SK-N-SH treated with all-trans-retinoic acid at 6 μM for 48 hours (cell line): Measurements from ENCODE around the gene MAGEA11.

Experiments used
- ATAC-seq: fragments of 200-7000 bp; cut with Tn5 transposase; 3 replicates; pipeline ENCODE4 v1.9.1; 2020; ENCODE audit warnings: mild to moderate bottlenecking, moderate library complexity
- CREB5 ChIP-seq: fragments of 250-450 bp; sonication (Bioruptor Pico); IDR thresholded peaks from 2 replicates; pipeline ENCODE4 v1.5.1; 2020; ENCODE audit warnings: low read depth, mild to moderate bottlenecking, moderate library complexity
- ESRRG ChIP-seq: fragments of 250-450 bp; sonication (Bioruptor Pico); IDR thresholded peaks from 2 replicates; pipeline ENCODE4 v1.6.1; 2021; ENCODE audit warnings: mild to moderate bottlenecking
- GLIS3 ChIP-seq: fragments of 250-450 bp; sonication (Bioruptor Pico); IDR thresholded peaks from 2 replicates; pipeline ENCODE4 v1.5.0; 2020; ENCODE audit warnings: mild to moderate bottlenecking, moderate library complexity
- OSR1 ChIP-seq: fragments of 250-450 bp; sonication (Bioruptor Pico); IDR thresholded peaks from 2 replicates; pipeline ENCODE4 v1.8.0; 2022; ENCODE audit warnings: moderate library complexity, mild to moderate bottlenecking, inconsistent platforms
- PPARA ChIP-seq: fragments of 250-450 bp; sonication (Bioruptor Pico); IDR thresholded peaks from 2 replicates; pipeline ENCODE4 v1.5.0; 2020; ENCODE audit warnings: mild to moderate bottlenecking, borderline replicate concordance
- RARB ChIP-seq: fragments of 250-450 bp; sonication (Bioruptor Pico); IDR thresholded peaks from 2 replicates; pipeline ENCODE4 v1.8.0; 2021; ENCODE audit warnings: mild to moderate bottlenecking, moderate library complexity
- SNAI2 ChIP-seq: fragments of 250-450 bp; sonication (Bioruptor Pico); IDR thresholded peaks from 2 replicates; pipeline ENCODE4 v1.5.0; 2020; ENCODE audit warnings: mild to moderate bottlenecking, moderate library complexity
- TCF4 ChIP-seq: fragments of 250-450 bp; sonication (Bioruptor Pico); IDR thresholded peaks from 2 replicates; pipeline ENCODE4 v1.8.0; 2021; ENCODE audit warnings: mild to moderate bottlenecking, moderate library complexity, borderline replicate concordance
- TSHZ2 ChIP-seq: fragments of 250-450 bp; sonication (Bioruptor Pico); IDR thresholded peaks from 2 replicates; pipeline ENCODE4 v1.5.0; 2020; ENCODE audit warnings: mild to moderate bottlenecking, moderate library complexity
- ZC3H10 ChIP-seq: fragments of 250-450 bp; sonication (Bioruptor Pico); IDR thresholded peaks from 2 replicates; pipeline ENCODE4 v1.5.1; 2021; ENCODE audit warnings: mild to moderate bottlenecking, moderate library complexity
- ZFP3 ChIP-seq: fragments of 250-450 bp; sonication (Bioruptor Pico); IDR thresholded peaks from 2 replicates; pipeline ENCODE4 v1.5.0; 2020; ENCODE audit warnings: mild to moderate bottlenecking, moderate library complexity
- ZFP30 ChIP-seq: fragments of 450-650 bp; formaldehyde crosslinking; IDR thresholded peaks from 2 replicates; pipeline ENCODE4 v1.5.0; 2022; ENCODE audit warnings: mild to moderate bottlenecking, moderate library complexity
- ZNF70 ChIP-seq: fragments of 450-650 bp; formaldehyde crosslinking; IDR thresholded peaks from 2 replicates; pipeline ENCODE4 v1.5.0; 2020; ENCODE audit warnings: mild to moderate bottlenecking, moderate library complexity
- TF ChIP-seq, protein P1 (sequence below): fragments of 250-450 bp; sonication (Bioruptor Pico); IDR thresholded peaks from 2 replicates; pipeline ENCODE4 v1.8.0; 2020; ENCODE audit warnings: mild to moderate bottlenecking, moderate library complexity, borderline replicate concordance
- TF ChIP-seq, protein P2 (sequence below): fragments of 250-450 bp; sonication (Bioruptor Pico); IDR thresholded peaks from 2 replicates; pipeline ENCODE4 v1.5.1; 2021; ENCODE audit warnings: mild to moderate bottlenecking, moderate library complexity
- TF ChIP-seq, protein P3 (sequence below): fragments of 250-450 bp; sonication (Bioruptor Pico); IDR thresholded peaks from 2 replicates; pipeline ENCODE4 v1.8.0; 2021; ENCODE audit warnings: low read depth, mild to moderate bottlenecking, moderate library complexity, borderline replicate concordance

MAGEA11 gene

GRCh38 chrX:149682956-149683947, 28.6 kb upstream of the MAGEA11 start:
- TF ChIP-seq ZFP3 (CRISPR knock-in tag) (no peak), CREB5 (CRISPR knock-in tag) (no peak), PPARA (no peak), RARB (CRISPR knock-in tag) (no peak), ZFP30 (CRISPR knock-in tag) (no peak), ZNF70 (no peak)
- TF ChIP-seq, protein P1, sequence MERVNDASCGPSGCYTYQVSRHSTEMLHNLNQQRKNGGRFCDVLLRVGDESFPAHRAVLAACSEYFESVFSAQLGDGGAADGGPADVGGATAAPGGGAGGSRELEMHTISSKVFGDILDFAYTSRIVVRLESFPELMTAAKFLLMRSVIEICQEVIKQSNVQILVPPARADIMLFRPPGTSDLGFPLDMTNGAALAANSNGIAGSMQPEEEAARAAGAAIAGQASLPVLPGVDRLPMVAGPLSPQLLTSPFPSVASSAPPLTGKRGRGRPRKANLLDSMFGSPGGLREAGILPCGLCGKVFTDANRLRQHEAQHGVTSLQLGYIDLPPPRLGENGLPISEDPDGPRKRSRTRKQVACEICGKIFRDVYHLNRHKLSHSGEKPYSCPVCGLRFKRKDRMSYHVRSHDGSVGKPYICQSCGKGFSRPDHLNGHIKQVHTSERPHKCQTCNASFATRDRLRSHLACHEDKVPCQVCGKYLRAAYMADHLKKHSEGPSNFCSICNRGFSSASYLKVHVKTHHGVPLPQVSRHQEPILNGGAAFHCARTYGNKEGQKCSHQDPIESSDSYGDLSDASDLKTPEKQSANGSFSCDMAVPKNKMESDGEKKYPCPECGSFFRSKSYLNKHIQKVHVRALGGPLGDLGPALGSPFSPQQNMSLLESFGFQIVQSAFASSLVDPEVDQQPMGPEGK (CRISPR knock-in tag), result no peak
- TF ChIP-seq, protein P2, sequence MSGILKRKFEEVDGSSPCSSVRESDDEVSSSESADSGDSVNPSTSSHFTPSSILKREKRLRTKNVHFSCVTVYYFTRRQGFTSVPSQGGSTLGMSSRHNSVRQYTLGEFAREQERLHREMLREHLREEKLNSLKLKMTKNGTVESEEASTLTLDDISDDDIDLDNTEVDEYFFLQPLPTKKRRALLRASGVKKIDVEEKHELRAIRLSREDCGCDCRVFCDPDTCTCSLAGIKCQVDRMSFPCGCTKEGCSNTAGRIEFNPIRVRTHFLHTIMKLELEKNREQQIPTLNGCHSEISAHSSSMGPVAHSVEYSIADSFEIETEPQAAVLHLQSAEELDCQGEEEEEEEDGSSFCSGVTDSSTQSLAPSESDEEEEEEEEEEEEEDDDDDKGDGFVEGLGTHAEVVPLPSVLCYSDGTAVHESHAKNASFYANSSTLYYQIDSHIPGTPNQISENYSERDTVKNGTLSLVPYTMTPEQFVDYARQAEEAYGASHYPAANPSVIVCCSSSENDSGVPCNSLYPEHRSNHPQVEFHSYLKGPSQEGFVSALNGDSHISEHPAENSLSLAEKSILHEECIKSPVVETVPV (CRISPR knock-in tag), result no peak
- ATAC-seq, result no peak

DNA sequence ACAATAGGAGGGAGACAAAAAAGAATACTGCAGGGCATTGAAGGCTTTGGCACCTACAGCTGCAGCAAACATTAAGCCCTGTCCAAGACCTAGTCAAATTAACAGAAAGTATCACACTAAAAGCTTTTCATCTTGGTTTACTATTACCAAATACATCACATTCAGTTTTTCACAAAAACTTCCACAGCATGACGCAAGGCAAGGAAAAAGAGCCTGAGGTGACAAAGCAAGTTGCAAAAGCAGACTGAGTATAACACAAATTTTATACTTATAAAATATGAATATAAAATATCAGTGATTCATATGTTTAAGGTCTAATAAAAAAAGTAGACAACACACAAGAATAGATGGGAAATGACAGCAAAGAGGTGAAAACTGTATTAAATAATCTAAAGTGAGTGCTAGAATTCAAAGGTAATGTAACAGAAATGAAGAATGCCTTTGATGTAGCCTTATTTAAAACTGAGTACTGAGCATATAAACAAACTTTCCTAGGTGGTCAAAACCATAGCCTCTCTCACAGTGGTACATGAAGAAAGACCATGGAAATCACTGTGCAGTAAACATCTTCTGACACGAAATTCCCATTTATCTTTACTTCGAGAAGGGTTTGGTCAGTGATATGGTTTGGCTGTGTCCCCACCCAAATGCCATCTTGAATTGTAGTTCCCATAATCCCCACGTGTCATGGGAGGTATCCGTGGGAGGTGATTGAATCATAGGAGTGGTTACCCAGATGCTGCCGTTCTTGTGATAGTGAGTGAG, 27.7 kb upstream of the MAGEA11 start:
- TF ChIP-seq ZC3H10 (CRISPR knock-in tag) (no peak), TSHZ2 (CRISPR knock-in tag) (no peak), ZFP3 (CRISPR knock-in tag) (no peak), ESRRG (no peak), CREB5 (CRISPR knock-in tag) (no peak), SNAI2 (CRISPR knock-in tag) (no peak), ZFP30 (CRISPR knock-in tag) (no peak), TCF4 (CRISPR knock-in tag) (no peak), GLIS3 (CRISPR knock-in tag) (no peak), OSR1 (no peak), RARB (CRISPR knock-in tag) (no peak)
- TF ChIP-seq, protein P3, sequence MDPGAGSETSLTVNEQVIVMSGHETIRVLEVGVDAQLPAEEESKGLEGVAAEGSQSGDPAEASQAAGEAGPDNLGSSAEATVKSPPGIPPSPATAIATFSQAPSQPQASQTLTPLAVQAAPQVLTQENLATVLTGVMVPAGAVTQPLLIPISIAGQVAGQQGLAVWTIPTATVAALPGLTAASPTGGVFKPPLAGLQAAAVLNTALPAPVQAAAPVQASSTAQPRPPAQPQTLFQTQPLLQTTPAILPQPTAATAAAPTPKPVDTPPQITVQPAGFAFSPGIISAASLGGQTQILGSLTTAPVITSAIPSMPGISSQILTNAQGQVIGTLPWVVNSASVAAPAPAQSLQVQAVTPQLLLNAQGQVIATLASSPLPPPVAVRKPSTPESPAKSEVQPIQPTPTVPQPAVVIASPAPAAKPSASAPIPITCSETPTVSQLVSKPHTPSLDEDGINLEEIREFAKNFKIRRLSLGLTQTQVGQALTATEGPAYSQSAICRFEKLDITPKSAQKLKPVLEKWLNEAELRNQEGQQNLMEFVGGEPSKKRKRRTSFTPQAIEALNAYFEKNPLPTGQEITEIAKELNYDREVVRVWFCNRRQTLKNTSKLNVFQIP (CRISPR knock-in tag), result no peak
- TF ChIP-seq, protein P1 (CRISPR knock-in tag), result no peak
- no peak for ATAC-seq
